Measurements from ENCODE around the gene EEF1AKMT1. TPM values are rescaled to one million over a fixed set of nuclear protein-coding genes. Genes with fewer than 3 reads are reported as not detected.

Gene EEF1AKMT1
- total and polyA plus RNA-seq, 2 experiments from 2014 or later: 3.2 to 7.6 TPM

DNA sequence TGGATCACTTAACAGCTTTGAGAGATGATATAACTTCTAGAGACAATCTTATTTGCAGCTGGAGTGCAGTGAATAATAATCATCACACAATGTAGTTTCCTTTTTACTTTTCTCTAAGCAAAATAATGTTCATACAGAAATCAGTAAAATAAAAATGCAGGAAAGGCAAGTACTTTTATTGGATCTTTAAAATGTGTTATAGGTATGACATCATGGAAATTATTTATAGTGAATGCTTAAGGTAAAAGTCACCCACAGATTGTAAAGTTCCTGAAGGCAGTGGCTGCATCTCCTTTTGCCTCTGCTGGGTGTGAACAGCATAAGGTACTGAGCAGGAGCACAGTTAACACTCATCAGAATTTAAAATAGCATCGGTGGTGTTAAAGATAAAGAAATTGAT, 87.6 kb downstream of the EEF1AKMT1 start:
- TF ChIP-seq, protein P1, sequence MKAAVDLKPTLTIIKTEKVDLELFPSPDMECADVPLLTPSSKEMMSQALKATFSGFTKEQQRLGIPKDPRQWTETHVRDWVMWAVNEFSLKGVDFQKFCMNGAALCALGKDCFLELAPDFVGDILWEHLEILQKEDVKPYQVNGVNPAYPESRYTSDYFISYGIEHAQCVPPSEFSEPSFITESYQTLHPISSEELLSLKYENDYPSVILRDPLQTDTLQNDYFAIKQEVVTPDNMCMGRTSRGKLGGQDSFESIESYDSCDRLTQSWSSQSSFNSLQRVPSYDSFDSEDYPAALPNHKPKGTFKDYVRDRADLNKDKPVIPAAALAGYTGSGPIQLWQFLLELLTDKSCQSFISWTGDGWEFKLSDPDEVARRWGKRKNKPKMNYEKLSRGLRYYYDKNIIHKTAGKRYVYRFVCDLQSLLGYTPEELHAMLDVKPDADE (IDR thresholded peaks at IDR 0.05): no peak
- TF ChIP-seq STAT1 (IDR thresholded peaks at IDR 0.05; ENCODE audit: unreplicated experiment) (no peak), JUNB (IDR thresholded peaks at IDR 0.05; ENCODE audit: unreplicated experiment) (no peak), EZH2phosphoT487 (IDR thresholded peaks at IDR 0.05; ENCODE audit: unreplicated experiment) (no peak), POLR2AphosphoS5 (IDR thresholded peaks at IDR 0.05; ENCODE audit: low read depth) (no peak), ZNF114 (CRISPR knock-in tag; IDR thresholded peaks at IDR 0.05) (no peak), EZH2 (IDR thresholded peaks at IDR 0.05; ENCODE audit: low read depth, unreplicated experiment) (no peak), CREB1 (CRISPR knock-in tag; IDR thresholded peaks at IDR 0.05; ENCODE audit: low read depth) (no peak)
- TF ChIP-seq, protein P2, sequence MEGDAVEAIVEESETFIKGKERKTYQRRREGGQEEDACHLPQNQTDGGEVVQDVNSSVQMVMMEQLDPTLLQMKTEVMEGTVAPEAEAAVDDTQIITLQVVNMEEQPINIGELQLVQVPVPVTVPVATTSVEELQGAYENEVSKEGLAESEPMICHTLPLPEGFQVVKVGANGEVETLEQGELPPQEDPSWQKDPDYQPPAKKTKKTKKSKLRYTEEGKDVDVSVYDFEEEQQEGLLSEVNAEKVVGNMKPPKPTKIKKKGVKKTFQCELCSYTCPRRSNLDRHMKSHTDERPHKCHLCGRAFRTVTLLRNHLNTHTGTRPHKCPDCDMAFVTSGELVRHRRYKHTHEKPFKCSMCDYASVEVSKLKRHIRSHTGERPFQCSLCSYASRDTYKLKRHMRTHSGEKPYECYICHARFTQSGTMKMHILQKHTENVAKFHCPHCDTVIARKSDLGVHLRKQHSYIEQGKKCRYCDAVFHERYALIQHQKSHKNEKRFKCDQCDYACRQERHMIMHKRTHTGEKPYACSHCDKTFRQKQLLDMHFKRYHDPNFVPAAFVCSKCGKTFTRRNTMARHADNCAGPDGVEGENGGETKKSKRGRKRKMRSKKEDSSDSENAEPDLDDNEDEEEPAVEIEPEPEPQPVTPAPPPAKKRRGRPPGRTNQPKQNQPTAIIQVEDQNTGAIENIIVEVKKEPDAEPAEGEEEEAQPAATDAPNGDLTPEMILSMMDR (conservative IDR thresholded peaks at IDR 0.05; ENCODE audit: low read depth in 2 of 2): no peak
- TF ChIP-seq, protein P3, sequence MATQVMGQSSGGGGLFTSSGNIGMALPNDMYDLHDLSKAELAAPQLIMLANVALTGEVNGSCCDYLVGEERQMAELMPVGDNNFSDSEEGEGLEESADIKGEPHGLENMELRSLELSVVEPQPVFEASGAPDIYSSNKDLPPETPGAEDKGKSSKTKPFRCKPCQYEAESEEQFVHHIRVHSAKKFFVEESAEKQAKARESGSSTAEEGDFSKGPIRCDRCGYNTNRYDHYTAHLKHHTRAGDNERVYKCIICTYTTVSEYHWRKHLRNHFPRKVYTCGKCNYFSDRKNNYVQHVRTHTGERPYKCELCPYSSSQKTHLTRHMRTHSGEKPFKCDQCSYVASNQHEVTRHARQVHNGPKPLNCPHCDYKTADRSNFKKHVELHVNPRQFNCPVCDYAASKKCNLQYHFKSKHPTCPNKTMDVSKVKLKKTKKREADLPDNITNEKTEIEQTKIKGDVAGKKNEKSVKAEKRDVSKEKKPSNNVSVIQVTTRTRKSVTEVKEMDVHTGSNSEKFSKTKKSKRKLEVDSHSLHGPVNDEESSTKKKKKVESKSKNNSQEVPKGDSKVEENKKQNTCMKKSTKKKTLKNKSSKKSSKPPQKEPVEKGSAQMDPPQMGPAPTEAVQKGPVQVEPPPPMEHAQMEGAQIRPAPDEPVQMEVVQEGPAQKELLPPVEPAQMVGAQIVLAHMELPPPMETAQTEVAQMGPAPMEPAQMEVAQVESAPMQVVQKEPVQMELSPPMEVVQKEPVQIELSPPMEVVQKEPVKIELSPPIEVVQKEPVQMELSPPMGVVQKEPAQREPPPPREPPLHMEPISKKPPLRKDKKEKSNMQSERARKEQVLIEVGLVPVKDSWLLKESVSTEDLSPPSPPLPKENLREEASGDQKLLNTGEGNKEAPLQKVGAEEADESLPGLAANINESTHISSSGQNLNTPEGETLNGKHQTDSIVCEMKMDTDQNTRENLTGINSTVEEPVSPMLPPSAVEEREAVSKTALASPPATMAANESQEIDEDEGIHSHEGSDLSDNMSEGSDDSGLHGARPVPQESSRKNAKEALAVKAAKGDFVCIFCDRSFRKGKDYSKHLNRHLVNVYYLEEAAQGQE (IDR thresholded peaks at IDR 0.05; ENCODE audit: unreplicated experiment): no peak
- no peaks in the 10 kb centered on the region for H4K20me1 ChIP-seq (replicated peaks; ENCODE audit: insufficient read depth)

More for the DNA sequence above, 87.6 kb downstream of the EEF1AKMT1 start:
- ATAC-seq: no peak
- H3K36me3 ChIP-seq (ENCODE audit: insufficient read depth): no peaks in the 10 kb centered on the region
- no peak overlapping the region for H3K27ac ChIP-seq (ENCODE audit: low read depth)
- peaks cover 56% of the 10 kb centered on the region for H3K4me1 Mint-ChIP-seq
- no peaks in the 10 kb centered on the region for H3K9me3 Mint-ChIP-seq
- no peak overlapping the region for H3K27ac Mint-ChIP-seq
- H3K4me1 ChIP-seq (ENCODE audit: insufficient read depth): peaks cover 48% of the 10 kb centered on the region
- H3K4me3 ChIP-seq: no peak overlapping the region
- no peaks in the 10 kb centered on the region for H3K36me3 Mint-ChIP-seq (ENCODE audit: low read depth)
- no peak overlapping the region for H3K4me2 ChIP-seq
- H3K4me3 Mint-ChIP-seq: no peak overlapping the region
- no peaks in the 10 kb centered on the region for H3F3A ChIP-seq (replicated peaks; ENCODE audit: low read depth)
- H2AFZ ChIP-seq: no peak overlapping the region
- H3K27me3 Mint-ChIP-seq (ENCODE audit: insufficient read depth, low read depth, poor library complexity): no peaks in the 10 kb centered on the region
- no peaks in the 10 kb centered on the region for H3K27me3 ChIP-seq (ENCODE audit: insufficient read depth)
- H3K79me2 ChIP-seq (replicated peaks; ENCODE audit: insufficient read depth): no peaks in the 10 kb centered on the region
- DNase-seq (ENCODE audit: low spot score): no peak
- no peaks in the 10 kb centered on the region for H3K9me2 ChIP-seq (ENCODE audit: insufficient read depth)

Measured in GM23338 (cell line).